ENCODE measurements around the gene PCNX1. TPM values are rescaled to one million over a fixed set of nuclear protein-coding genes. Genes with fewer than 3 reads are reported as not detected.

PCNX1 gene
- total RNA-seq, 4 donors from 2014 or later, result 41.8 to 83.1 (median 50.5) TPM

DNA sequence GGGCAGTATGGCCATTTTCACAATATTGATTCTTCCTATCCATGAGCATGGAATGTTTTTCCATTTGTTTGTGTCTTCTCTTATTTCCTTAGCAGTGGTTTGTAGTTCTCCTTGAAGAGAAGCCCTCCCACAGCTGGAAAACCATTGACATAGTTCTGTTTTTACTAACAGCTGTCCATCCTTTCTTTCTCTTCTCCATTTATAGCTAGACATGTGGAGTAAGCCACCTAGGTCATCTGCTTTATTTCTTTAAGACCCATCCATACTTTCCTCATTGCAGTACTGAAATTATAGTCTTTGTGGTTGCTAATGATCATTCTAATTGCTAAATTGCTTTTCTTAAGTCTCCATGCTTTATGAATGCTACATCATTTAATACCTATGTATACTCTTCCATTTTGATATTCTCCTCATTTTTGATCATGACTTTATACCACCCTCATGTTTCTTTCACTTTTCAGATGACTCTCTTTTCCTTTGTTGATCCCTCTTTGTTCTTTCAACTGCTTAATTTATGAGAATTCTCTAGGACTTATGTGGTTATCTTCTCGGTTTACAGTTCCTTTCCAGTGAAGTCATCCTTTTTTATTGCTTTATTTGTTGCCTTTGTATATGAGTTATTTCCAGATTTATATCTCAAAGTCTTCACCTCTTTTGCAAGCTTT lies 114.2 kb downstream of the PCNX1 start:
- H3K27me3 ChIP-seq, result no peaks in the 10 kb centered on the region
- no peak overlapping the region for H3K4me3 ChIP-seq
- H3K9me3 ChIP-seq, result peaks cover 0 to 3% (median 0%) of the 10 kb centered on the region in 4 donors
- WGBS, 2 donors, result 50 to 67% methylated on average over 1 of the region's 1 CpG
- H3K27ac ChIP-seq, result no peak overlapping the region
- H3K4me1 ChIP-seq, result no peaks in the 10 kb centered on the region
- TF ChIP-seq EP300 (IDR thresholded peaks at IDR 0.05) (no peak), POLR2A (IDR thresholded peaks at IDR 0.05) (no peak)
- TF ChIP-seq, protein P1, sequence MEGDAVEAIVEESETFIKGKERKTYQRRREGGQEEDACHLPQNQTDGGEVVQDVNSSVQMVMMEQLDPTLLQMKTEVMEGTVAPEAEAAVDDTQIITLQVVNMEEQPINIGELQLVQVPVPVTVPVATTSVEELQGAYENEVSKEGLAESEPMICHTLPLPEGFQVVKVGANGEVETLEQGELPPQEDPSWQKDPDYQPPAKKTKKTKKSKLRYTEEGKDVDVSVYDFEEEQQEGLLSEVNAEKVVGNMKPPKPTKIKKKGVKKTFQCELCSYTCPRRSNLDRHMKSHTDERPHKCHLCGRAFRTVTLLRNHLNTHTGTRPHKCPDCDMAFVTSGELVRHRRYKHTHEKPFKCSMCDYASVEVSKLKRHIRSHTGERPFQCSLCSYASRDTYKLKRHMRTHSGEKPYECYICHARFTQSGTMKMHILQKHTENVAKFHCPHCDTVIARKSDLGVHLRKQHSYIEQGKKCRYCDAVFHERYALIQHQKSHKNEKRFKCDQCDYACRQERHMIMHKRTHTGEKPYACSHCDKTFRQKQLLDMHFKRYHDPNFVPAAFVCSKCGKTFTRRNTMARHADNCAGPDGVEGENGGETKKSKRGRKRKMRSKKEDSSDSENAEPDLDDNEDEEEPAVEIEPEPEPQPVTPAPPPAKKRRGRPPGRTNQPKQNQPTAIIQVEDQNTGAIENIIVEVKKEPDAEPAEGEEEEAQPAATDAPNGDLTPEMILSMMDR (IDR thresholded peaks at IDR 0.05), result no peak
- no peak for DNase-seq (ENCODE audit: low spot score in 2 of 2)
- H3K36me3 ChIP-seq, result peaks cover 0 to 57% (median 0%) of the 10 kb centered on the region in 3 donors

DNA sequence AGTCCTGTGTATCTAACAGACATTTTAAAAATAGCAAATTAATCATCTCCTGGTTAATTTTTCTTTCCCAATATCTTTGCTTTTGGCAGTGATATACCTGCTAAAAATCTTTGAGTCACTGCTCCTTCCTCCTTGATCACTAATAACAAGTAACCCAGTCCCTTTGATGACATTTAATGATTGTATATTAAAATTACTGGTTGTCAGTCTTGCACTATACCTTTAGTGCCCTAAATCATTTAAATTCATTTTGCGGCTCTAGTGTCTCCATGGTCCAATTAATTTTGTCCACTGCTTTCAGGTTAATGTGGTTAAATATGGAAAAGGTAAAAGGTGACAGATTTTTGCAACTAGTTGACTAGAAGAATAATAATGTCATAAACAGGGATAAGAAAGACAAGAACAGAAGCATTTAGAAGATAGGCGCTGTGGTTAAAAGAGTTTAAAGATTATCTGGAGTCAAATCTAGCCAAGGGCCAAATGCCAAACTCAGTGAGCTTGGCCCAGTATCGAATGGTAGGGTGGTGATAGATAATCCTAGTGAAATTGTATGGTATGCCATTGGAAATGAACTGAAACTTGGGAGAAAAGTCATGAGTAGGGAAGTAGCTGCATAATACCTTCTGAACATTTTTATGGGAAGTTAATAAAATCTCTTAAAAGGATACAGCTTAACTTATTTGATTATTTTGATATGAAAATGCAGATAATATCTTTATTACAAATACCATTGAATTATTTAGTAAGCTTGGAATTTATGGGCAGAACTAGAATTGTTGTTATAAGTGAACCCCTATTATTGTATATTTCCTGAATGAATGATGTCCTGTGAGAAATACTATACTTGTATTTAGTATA lies 115.0 kb downstream of the PCNX1 start:
- H3K27ac ChIP-seq, result no peak overlapping the region
- TF ChIP-seq POLR2A (IDR thresholded peaks at IDR 0.05) (no peak), EP300 (IDR thresholded peaks at IDR 0.05) (no peak)
- TF ChIP-seq, protein P1 (IDR thresholded peaks at IDR 0.05), result no peak
- 90 to 97% methylated on average over 3 of the region's 3 CpGs for WGBS, 2 donors
- no peak for DNase-seq (ENCODE audit: low spot score in 2 of 2)
- no peaks in the 10 kb centered on the region for H3K27me3 ChIP-seq
- no peaks in the 10 kb centered on the region for H3K4me1 ChIP-seq
- peaks cover 0 to 3% (median 0%) of the 10 kb centered on the region in 4 donors for H3K9me3 ChIP-seq
- H3K36me3 ChIP-seq, result peaks cover 0 to 58% (median 0%) of the 10 kb centered on the region in 3 donors
- no peak overlapping the region for H3K4me3 ChIP-seq

DNA sequence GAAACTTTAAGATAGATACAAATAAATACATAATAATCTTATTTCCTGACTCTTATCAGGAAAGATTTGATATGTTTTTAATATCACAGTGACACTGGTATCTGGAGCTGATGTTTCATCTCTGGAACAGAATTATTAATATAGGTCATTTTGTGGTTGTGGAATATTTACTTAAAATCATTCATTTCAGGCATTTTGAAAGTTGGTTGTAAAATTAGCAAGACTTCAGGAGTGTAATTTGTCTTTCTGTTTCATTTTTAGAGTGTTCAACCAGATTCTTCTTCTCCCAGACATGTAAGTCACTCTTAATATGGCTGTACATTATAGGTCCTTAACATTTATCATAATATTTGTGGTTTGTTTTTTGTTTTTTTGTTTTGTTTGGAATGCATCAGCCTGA lies 115.7 kb downstream of the PCNX1 start:
- H3K27ac ChIP-seq, result no peak overlapping the region
- H3K27me3 ChIP-seq, result no peaks in the 10 kb centered on the region
- no peak for DNase-seq (ENCODE audit: low spot score in 2 of 2)
- H3K4me3 ChIP-seq, result no peak overlapping the region
- no peak for TF ChIP-seq EP300 (IDR thresholded peaks at IDR 0.05)
- TF ChIP-seq, protein P1 (IDR thresholded peaks at IDR 0.05), result no peak
- TF ChIP-seq POLR2A (IDR thresholded peaks at IDR 0.05), result no peak
- H3K4me1 ChIP-seq, result no peaks in the 10 kb centered on the region
- H3K9me3 ChIP-seq, result peaks cover 0 to 3% (median 0%) of the 10 kb centered on the region in 4 donors
- H3K36me3 ChIP-seq, result peaks cover 0 to 61% (median 0%) of the 10 kb centered on the region in 3 donors

DNA sequence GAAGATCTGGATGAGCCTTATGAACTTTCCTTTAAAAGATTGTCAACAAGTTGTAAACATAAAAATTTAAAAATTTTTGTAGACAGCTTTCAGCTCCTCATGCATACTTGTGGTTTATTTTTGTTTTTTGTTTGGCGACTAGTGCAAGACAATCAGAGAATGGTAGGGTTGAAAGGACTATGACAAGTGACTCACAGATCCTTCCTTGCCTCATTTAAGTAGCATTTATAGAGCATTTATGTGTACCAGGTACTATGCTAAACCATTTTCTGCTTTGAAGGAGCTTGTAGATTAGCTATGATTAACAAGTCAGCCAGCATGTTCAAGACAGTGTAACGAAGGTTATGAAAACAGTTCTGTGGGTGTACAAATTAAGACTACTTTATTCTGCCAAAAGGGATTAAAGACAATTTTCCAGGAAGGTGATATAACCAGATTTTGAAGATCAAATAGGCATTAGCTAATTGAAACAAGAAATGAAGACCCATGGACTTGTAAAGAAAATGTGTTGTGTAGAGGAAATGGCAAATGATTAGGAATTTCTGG lies 122.0 kb downstream of the PCNX1 start:
- no peaks in the 10 kb centered on the region for H3K9me3 ChIP-seq
- no peak for TF ChIP-seq EP300 (IDR thresholded peaks at IDR 0.05)
- TF ChIP-seq, protein P1 (IDR thresholded peaks at IDR 0.05), result no peak
- no peak for TF ChIP-seq POLR2A (IDR thresholded peaks at IDR 0.05)
- H3K27me3 ChIP-seq, result no peaks in the 10 kb centered on the region
- H3K4me3 ChIP-seq, result no peak overlapping the region
- H3K36me3 ChIP-seq, result peaks cover 0 to 61% (median 17%) of the 10 kb centered on the region in 3 donors
- 80 to 86% methylated on average over 2 of the region's 2 CpGs for WGBS, 2 donors
- no peaks in the 10 kb centered on the region for H3K4me1 ChIP-seq
- H3K27ac ChIP-seq, result no peak overlapping the region
- DNase-seq (ENCODE audit: low spot score in 2 of 2), result no peak

DNA sequence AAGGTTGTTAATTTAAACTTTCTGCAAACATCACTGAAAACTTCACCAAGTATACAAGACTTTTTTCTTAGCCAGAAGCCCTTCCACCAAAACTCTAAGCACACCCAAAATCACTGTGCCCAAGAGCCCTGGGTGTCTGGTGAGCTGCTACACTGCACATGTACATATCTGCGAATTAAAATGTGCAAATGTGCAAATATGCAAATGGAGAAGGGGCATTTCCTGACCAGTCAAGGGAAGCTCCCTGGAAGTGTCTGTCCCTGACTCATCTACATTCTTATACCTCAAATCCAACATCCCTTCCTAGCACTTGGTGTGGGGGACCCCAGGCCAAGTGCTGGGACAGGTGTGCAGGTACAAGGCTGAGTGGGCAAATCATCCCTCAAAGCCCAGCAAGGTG lies 123.7 kb downstream of the PCNX1 start:
- Histone ChIP-seq H3K4me1 (no peaks in the 10 kb centered on the region), H3K27ac (no peak overlapping the region), H3K4me3 (no peak overlapping the region), H3K9me3 (no peaks in the 10 kb centered on the region), H3K27me3 (no peaks in the 10 kb centered on the region), H3K36me3 (peaks cover 0 to 64% (median 18%) of the 10 kb centered on the region in 3 donors)
- DNase-seq (ENCODE audit: low spot score in 2 of 2), result no peak
- TF ChIP-seq EP300 (IDR thresholded peaks at IDR 0.05), result no peak
- TF ChIP-seq, protein P1 (IDR thresholded peaks at IDR 0.05), result no peak
- TF ChIP-seq POLR2A (IDR thresholded peaks at IDR 0.05), result no peak
- WGBS, 2 donors, result 89 to 91% methylated on average over 1 of the region's 1 CpG

Data from tibial nerve (tissue), 4 donors.